ENCODE results near the gene MACF1.

- TF ChIP-seq POLR2A (IDR thresholded peaks at IDR 0.05; ENCODE audit: extremely low read depth, insufficient read length) (no peak), CTCF (IDR thresholded peaks at IDR 0.05; ENCODE audit: low read depth, low read length) (no peak), MAX (IDR thresholded peaks at IDR 0.05; ENCODE audit: low read depth, low read length) (no peak), MYC (IDR thresholded peaks at IDR 0.05; ENCODE audit: low read depth, low read length) (no peak)
Measured at GRCh38 chr1:39359028-39359570, 154.6 kb downstream of the MACF1 start.

All from NB4 (cell line).